ENCODE results near the gene LEKR1. TPM values are rescaled to one million over a fixed set of nuclear protein-coding genes. Genes with fewer than 3 reads are reported as not detected.

The LEKR1 gene
- 0.57 TPM in 1 of 2 replicates, not detected in the other for total RNA-seq

DNA sequence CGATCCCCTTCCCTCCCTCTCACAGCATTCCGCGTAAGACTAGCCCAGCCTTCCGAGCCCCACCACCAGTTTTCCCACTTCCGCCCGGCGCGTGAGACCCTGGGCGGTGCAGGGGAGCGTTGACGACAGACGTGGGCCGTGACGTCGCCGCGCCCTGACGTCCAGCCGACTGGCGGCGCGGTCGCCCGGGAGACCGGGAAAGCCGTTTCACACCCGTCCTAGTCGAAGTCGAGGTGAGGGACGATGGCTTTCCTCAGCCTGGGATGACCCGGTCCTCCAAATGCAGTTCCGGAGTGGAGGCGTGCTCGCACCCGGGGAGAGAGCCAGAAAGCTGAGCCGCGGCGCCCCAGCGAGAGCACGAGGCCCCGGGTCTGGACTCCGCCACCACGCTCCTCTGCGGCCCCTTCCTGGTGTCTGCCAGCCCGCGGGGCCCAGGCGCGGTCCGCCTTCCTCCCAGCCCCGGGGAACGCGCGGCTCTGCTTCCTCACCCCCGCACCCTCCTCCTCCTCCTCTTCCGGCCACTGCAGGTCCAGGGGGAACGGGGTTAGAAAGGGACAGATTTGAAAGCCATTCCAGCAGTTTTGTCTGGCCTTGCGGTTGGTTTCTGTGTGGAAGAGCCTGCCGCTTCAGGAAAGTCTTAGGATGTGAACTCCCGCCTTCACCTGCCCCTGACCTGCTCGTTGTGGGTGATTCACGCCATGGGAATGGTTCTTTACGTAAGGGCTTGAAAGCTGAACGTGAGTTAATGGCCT lies at the start of gene LEKR1:
LEKR1 (plus strand) TSS at position 210 of the 752 bp plus-strand sequence. CDS start 2,977 bp downstream, outside the sequence.
- intact Hi-C loops (cut with micrococcal nuclease), result loop anchor here (1.0 to 2.0 kb wide), 3 partner anchors 9 to 349 kb away; no protein-coding TSS in a partner anchor
- H3K4me1 Mint-ChIP-seq (ENCODE audit: low read depth), result peaks cover 36% of the 10 kb centered on the region
- no peaks in the 10 kb centered on the region for H3K9me3 Mint-ChIP-seq
- peaks cover 2% of the 10 kb centered on the region for H3K36me3 Mint-ChIP-seq (ENCODE audit: low read depth)
- peaks cover 2% of the 10 kb centered on the region for H3K27me3 Mint-ChIP-seq (ENCODE audit: insufficient read depth)
- DNase-seq (ENCODE audit: low spot score), result peak; percentile 64
- peak within 1 kb of the TSS; percentile 87 for H3K4me3 Mint-ChIP-seq
- H3K27ac Mint-ChIP-seq, result peak within 1 kb of the TSS; percentile 92

GRCh38 chr3:156776871-156777270 lies 49.3 kb upstream of the LEKR1 start:
- intact Hi-C loops (cut with micrococcal nuclease), result no loop called here
- peaks cover 2% of the 10 kb centered on the region for H3K27me3 Mint-ChIP-seq (ENCODE audit: insufficient read depth)
- H3K36me3 Mint-ChIP-seq (ENCODE audit: low read depth), result peaks cover 2% of the 10 kb centered on the region

GRCh38 chr3:156781310-156782230 lies 44.6 kb upstream of the LEKR1 start:
- intact Hi-C loops (cut with micrococcal nuclease), result no loop called here
- peaks cover 6% of the 10 kb centered on the region for H3K4me1 Mint-ChIP-seq (ENCODE audit: low read depth)
- no peaks in the 10 kb centered on the region for H3K9me3 Mint-ChIP-seq
- peaks cover 2% of the 10 kb centered on the region for H3K27me3 Mint-ChIP-seq (ENCODE audit: insufficient read depth)
- peaks cover 6% of the 10 kb centered on the region for H3K36me3 Mint-ChIP-seq (ENCODE audit: low read depth)
- H3K27ac Mint-ChIP-seq, result no peak overlapping the region
- DNase-seq (ENCODE audit: low spot score), result no peak
- no peak overlapping the region for H3K4me3 Mint-ChIP-seq

More at GRCh38 chr3:156776871-156777270, 49.3 kb upstream of the LEKR1 start:
- H3K27ac Mint-ChIP-seq, result no peak overlapping the region
- no peaks in the 10 kb centered on the region for H3K4me1 Mint-ChIP-seq (ENCODE audit: low read depth)
- no peaks in the 10 kb centered on the region for H3K9me3 Mint-ChIP-seq
- DNase-seq (ENCODE audit: low spot score), result no peak
- no peak overlapping the region for H3K4me3 Mint-ChIP-seq

- intact Hi-C loops (cut with micrococcal nuclease), result no loop called here
- H3K27me3 Mint-ChIP-seq (ENCODE audit: insufficient read depth), result peaks cover 2% of the 10 kb centered on the region
- H3K4me1 Mint-ChIP-seq (ENCODE audit: low read depth), result peaks cover 11% of the 10 kb centered on the region
- H3K27ac Mint-ChIP-seq, result no peak overlapping the region
- no peaks in the 10 kb centered on the region for H3K9me3 Mint-ChIP-seq
- peaks cover 6% of the 10 kb centered on the region for H3K36me3 Mint-ChIP-seq (ENCODE audit: low read depth)
- no peak for DNase-seq (ENCODE audit: low spot score)
- no peak overlapping the region for H3K4me3 Mint-ChIP-seq
Measured at GRCh38 chr3:156782319-156782718, 43.8 kb upstream of the LEKR1 start.

GRCh38 chr3:156782921-156783320 lies 43.2 kb upstream of the LEKR1 start:
- no peak overlapping the region for H3K27ac Mint-ChIP-seq
- DNase-seq (ENCODE audit: low spot score), result no peak
- peaks cover 17% of the 10 kb centered on the region for H3K4me1 Mint-ChIP-seq (ENCODE audit: low read depth)
- H3K36me3 Mint-ChIP-seq (ENCODE audit: low read depth), result peaks cover 8% of the 10 kb centered on the region
- intact Hi-C loops (cut with micrococcal nuclease), result no loop called here
- no peak overlapping the region for H3K4me3 Mint-ChIP-seq
- H3K9me3 Mint-ChIP-seq, result no peaks in the 10 kb centered on the region
- H3K27me3 Mint-ChIP-seq (ENCODE audit: insufficient read depth), result peaks cover 2% of the 10 kb centered on the region

GRCh38 chr3:156787001-156787400 lies 39.2 kb upstream of the LEKR1 start:
- H3K9me3 Mint-ChIP-seq, result no peaks in the 10 kb centered on the region
- peaks cover 10% of the 10 kb centered on the region for H3K36me3 Mint-ChIP-seq (ENCODE audit: low read depth)
- intact Hi-C loops (cut with micrococcal nuclease), result loop anchor here (5.0 kb wide), 1 partner anchor 65 kb away; no protein-coding TSS in a partner anchor
- H3K4me1 Mint-ChIP-seq (ENCODE audit: low read depth), result peaks cover 37% of the 10 kb centered on the region
- no peak overlapping the region for H3K4me3 Mint-ChIP-seq
- H3K27ac Mint-ChIP-seq, result no peak overlapping the region
- H3K27me3 Mint-ChIP-seq (ENCODE audit: insufficient read depth), result no peaks in the 10 kb centered on the region
- DNase-seq (ENCODE audit: low spot score), result no peak

DNA sequence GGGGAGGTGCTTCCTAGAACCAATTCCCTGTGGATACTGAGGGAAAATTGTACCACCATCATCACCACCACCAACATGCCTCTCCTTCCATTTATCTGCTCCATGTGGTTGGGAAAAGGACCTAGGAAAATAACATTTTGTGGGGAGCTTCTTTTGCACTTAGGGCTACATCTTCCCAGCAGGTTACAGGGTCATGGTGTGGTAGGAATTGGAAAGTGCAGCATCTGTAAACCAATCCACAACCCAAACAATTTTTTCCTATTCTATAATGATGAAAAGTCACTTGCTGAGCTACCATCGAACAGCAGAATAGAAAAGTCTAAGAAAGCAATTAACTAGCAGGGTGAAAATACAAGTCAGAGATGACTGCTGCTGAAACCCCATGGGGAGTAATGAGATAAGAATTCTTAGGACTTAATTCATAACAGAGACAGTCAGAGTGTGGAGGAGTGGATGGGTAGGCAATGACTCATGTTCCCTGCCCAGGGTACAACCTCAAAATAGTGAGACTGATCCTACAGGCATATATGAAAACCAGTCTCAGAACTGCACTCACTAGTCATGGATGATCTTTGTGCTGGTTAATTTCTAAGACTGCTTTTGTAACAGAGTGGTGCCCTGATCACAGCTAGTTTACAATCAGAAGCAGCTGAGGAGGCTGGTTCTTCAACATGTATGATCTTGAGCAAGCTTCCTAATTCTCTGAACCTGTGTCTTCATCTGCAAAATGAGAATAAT lies 38.1 kb upstream of the LEKR1 start:
- H3K27ac Mint-ChIP-seq, result peak overlapping the region; percentile 10
- peaks cover 48% of the 10 kb centered on the region for H3K4me1 Mint-ChIP-seq (ENCODE audit: low read depth)
- intact Hi-C loops (cut with micrococcal nuclease), result loop anchor here (1.0 to 5.0 kb wide), 4 partner anchors 25 to 111 kb away; partner anchors contain the start of gene LEKR1
- H3K36me3 Mint-ChIP-seq (ENCODE audit: low read depth), result peaks cover 16% of the 10 kb centered on the region
- H3K4me3 Mint-ChIP-seq, result no peak overlapping the region
- H3K9me3 Mint-ChIP-seq, result no peaks in the 10 kb centered on the region
- no peaks in the 10 kb centered on the region for H3K27me3 Mint-ChIP-seq (ENCODE audit: insufficient read depth)
- DNase-seq (ENCODE audit: low spot score), result no peak

DNA sequence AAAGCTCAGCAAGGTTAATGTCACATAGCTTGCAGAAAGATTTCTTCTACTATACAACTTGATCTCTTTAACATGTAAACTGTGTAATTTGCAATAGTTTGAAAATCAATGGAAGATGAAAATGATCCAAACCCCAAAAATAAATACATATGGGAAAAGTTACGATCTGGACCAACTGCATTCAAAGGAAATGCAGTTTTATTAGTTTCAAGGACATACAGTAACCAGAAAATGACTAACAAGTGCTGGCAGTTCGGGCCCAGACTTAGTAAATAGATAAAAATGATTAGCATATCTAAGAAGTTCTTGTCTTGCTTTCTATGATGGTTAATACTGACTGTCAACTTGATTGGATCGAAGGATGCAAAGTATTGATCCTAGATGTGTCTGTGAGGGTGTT lies 37.3 kb upstream of the LEKR1 start:
- no peak for DNase-seq (ENCODE audit: low spot score)
- Mint-ChIP-seq H3K27me3 (ENCODE audit: insufficient read depth) (no peaks in the 10 kb centered on the region), H3K9me3 (no peaks in the 10 kb centered on the region), H3K36me3 (ENCODE audit: low read depth) (peaks cover 22% of the 10 kb centered on the region), H3K4me1 (ENCODE audit: low read depth) (peaks cover 55% of the 10 kb centered on the region), H3K4me3 (no peak overlapping the region), H3K27ac (no peak overlapping the region)
- intact Hi-C loops (cut with micrococcal nuclease), result loop anchor here (1.0 to 5.0 kb wide), 4 partner anchors 24 to 112 kb away; partner anchors contain the start of gene LEKR1

DNA sequence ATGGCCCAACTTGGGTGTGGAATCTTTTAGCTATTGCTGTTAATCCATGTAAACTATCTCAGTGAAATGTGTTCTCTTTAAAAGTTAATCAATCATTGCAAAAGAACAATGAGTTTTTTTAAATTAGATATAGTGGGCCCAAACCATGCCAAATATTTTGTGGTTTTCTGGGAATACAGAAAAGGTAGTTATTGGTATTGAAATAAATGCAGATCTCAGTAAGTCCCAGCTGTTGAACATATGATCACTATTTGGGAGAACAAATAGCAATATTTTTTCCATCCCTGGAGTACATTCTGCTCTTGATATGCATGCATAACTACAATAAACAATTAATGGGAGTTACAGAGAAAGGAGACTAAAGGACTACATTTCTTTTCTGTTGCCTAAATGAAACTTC lies 36.0 kb upstream of the LEKR1 start:
- Mint-ChIP-seq H3K4me3 (no peak overlapping the region), H3K9me3 (no peaks in the 10 kb centered on the region), H3K36me3 (ENCODE audit: low read depth) (peaks cover 21% of the 10 kb centered on the region), H3K27ac (no peak overlapping the region), H3K4me1 (ENCODE audit: low read depth) (peaks cover 51% of the 10 kb centered on the region), H3K27me3 (ENCODE audit: insufficient read depth) (no peaks in the 10 kb centered on the region)
- DNase-seq (ENCODE audit: low spot score), result no peak
- intact Hi-C loops (cut with micrococcal nuclease), result no loop called here

- Mint-ChIP-seq H3K27me3 (ENCODE audit: insufficient read depth) (no peaks in the 10 kb centered on the region), H3K4me3 (no peak overlapping the region), H3K36me3 (ENCODE audit: low read depth) (peaks cover 21% of the 10 kb centered on the region), H3K27ac (no peak overlapping the region), H3K4me1 (ENCODE audit: low read depth) (peaks cover 53% of the 10 kb centered on the region), H3K9me3 (peaks cover 4% of the 10 kb centered on the region)
- intact Hi-C loops (cut with micrococcal nuclease), result no loop called here
- no peak for DNase-seq (ENCODE audit: low spot score)
Measured at GRCh38 chr3:156792114-156792513, 34.0 kb upstream of the LEKR1 start.

- H3K27me3 Mint-ChIP-seq (ENCODE audit: insufficient read depth), result no peaks in the 10 kb centered on the region
Measured at GRCh38 chr3:156792536-156792935, 33.6 kb upstream of the LEKR1 start.

GRCh38 chr3:156792945-156793344 lies 33.2 kb upstream of the LEKR1 start:
- DNase-seq (ENCODE audit: low spot score), result peak; percentile 19
- Mint-ChIP-seq H3K36me3 (ENCODE audit: low read depth) (peaks cover 19% of the 10 kb centered on the region), H3K4me3 (no peak overlapping the region), H3K27ac (peak overlapping the region; percentile 84), H3K4me1 (ENCODE audit: low read depth) (peaks cover 45% of the 10 kb centered on the region), H3K9me3 (peaks cover 4% of the 10 kb centered on the region), H3K27me3 (ENCODE audit: insufficient read depth) (no peaks in the 10 kb centered on the region)
- intact Hi-C loops (cut with micrococcal nuclease), result no loop called here

More at GRCh38 chr3:156792536-156792935, 33.6 kb upstream of the LEKR1 start:
- DNase-seq (ENCODE audit: low spot score), result no peak
- Mint-ChIP-seq H3K36me3 (ENCODE audit: low read depth) (peaks cover 20% of the 10 kb centered on the region), H3K4me3 (no peak overlapping the region), H3K27ac (peak overlapping the region; percentile 84), H3K4me1 (ENCODE audit: low read depth) (peaks cover 49% of the 10 kb centered on the region), H3K9me3 (peaks cover 4% of the 10 kb centered on the region)
- intact Hi-C loops (cut with micrococcal nuclease), result no loop called here
